ENCODE data around the gene TSC2.

DNA sequence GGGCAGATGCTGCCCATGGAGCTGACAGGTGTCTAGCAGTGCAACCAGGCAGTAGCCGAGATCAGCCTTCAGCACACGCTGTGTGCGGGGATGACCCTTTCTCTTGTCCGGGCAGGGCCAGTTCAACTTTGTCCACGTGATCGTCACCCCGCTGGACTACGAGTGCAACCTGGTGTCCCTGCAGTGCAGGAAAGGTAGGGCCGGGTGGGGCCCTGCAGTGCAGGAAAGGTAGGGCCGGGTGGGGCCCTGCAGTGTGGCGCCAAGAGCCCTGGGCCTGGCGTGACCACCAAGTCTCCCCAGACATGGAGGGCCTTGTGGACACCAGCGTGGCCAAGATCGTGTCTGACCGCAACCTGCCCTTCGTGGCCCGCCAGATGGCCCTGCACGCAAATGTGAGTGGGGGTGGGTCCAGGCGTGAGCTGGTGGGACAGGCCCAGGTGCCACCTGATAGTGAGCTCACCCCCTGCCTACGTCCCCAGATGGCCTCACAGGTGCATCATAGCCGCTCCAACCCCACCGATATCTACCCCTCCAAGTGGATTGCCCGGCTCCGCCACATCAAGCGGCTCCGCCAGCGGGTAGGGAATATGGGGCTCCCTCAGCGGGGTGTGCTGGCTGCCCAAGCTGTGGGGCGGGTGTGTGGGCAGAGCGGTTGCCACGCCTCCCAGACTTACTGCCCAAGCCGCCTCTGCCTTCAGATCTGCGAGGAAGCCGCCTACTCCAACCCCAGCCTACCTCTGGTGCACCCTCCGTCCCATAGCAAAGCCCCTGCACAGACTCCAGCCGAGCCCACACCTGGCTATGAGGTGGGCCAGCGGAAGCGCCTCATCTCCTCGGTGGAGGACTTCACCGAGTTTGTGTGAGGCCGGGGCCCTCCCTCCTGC lies 40.2 kb downstream of the TSC2 start:
- TF ChIP-seq, protein P1, sequence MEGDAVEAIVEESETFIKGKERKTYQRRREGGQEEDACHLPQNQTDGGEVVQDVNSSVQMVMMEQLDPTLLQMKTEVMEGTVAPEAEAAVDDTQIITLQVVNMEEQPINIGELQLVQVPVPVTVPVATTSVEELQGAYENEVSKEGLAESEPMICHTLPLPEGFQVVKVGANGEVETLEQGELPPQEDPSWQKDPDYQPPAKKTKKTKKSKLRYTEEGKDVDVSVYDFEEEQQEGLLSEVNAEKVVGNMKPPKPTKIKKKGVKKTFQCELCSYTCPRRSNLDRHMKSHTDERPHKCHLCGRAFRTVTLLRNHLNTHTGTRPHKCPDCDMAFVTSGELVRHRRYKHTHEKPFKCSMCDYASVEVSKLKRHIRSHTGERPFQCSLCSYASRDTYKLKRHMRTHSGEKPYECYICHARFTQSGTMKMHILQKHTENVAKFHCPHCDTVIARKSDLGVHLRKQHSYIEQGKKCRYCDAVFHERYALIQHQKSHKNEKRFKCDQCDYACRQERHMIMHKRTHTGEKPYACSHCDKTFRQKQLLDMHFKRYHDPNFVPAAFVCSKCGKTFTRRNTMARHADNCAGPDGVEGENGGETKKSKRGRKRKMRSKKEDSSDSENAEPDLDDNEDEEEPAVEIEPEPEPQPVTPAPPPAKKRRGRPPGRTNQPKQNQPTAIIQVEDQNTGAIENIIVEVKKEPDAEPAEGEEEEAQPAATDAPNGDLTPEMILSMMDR (IDR thresholded peaks at IDR 0.05): no peak
- TF ChIP-seq POLR2A (IDR thresholded peaks at IDR 0.05): no peak
